Neuronal stem cell (in vitro differentiated cells): ENCODE results near the gene NECTIN4.
A peak's percentile ranks its signal among the peaks of the same experiment; 100 is the strongest.

Experiments
- DNase-seq: peaks from one replicate; pipeline ENCODE4 v3.0.0-alpha.2; 2013; ENCODE audit warnings: low spot score
- H2AFZ ChIP-seq: one replicate; pipeline ENCODE4 v1.6.1; 2013; ENCODE audit warnings: mild to moderate bottlenecking, low read length, inconsistent platforms
- H2AK5ac ChIP-seq: 2 replicates; pipeline ENCODE4 v1.6.1; 2013; ENCODE audit warnings: low read depth, mild to moderate bottlenecking, inconsistent platforms, low read length, moderate library complexity, mixed read lengths
- H2BK120ac ChIP-seq: 2 replicates; pipeline ENCODE4 v1.6.1; 2013; ENCODE audit warnings: low read depth, mild to moderate bottlenecking, inconsistent platforms, low read length, moderate library complexity, mixed read lengths
- H2BK12ac ChIP-seq: one replicate; pipeline ENCODE4 v1.6.1; 2013; ENCODE audit warnings: low read length, inconsistent platforms
- H2BK15ac ChIP-seq: 2 replicates; pipeline ENCODE4 v1.6.1; 2013; ENCODE audit warnings: mild to moderate bottlenecking, low read length, inconsistent platforms, mixed read lengths
- H2BK5ac ChIP-seq: one replicate; pipeline ENCODE4 v1.6.1; 2013; ENCODE audit warnings: inconsistent platforms, mild to moderate bottlenecking, low read length, moderate library complexity
- H3K14ac ChIP-seq: one replicate; pipeline ENCODE4 v1.6.1; 2013; ENCODE audit warnings: low read length, inconsistent platforms
- H3K18ac ChIP-seq: 2 replicates; pipeline ENCODE4 v1.6.1; 2013; ENCODE audit warnings: low read length, inconsistent platforms
- H3K23ac ChIP-seq: 2 replicates; pipeline ENCODE4 v1.6.1; 2013; ENCODE audit warnings: low read depth, mild to moderate bottlenecking, mixed read lengths, low read length, inconsistent platforms; ENCODE audit not compliant: poor library complexity
- H3K27ac ChIP-seq: replicated peaks from 3 replicates; pipeline ENCODE4 v1.5.1; 2013; ENCODE audit warnings: low read length, inconsistent platforms
- H3K27me3 ChIP-seq, 3 experiments: 2 replicates each; pipeline ENCODE4 v1.6.1; 2013; ENCODE audit warnings: low read length in 3 of 3, mild to moderate bottlenecking in 2 of 3, inconsistent platforms in 1 of 3, low read depth in 1 of 3, mixed read lengths in 1 of 3, moderate library complexity in 1 of 3; ENCODE audit not compliant: control insufficient read depth in 3 of 3, insufficient read depth in 3 of 3
- H3K36me3 ChIP-seq, 2 donors: replicated peaks in 1 of 2; 2 replicates each; pipeline ENCODE4 v1.6.1; 2013; ENCODE audit warnings: low read length in 2 of 2; ENCODE audit not compliant: control insufficient read depth in 2 of 2, insufficient read depth in 2 of 2
- H3K4ac ChIP-seq: 2 replicates; pipeline ENCODE4 v1.6.1; 2013; ENCODE audit warnings: inconsistent platforms, mild to moderate bottlenecking, low read length, moderate library complexity
- H3K4me1 ChIP-seq, 2 donors: 1 replicate in 1 of 2; 2 replicates in 1 of 2; pipeline ENCODE4 v1.6.1; 2013; ENCODE audit warnings: low read length in 2 of 2, low read depth in 1 of 2; ENCODE audit not compliant: control insufficient read depth in 2 of 2, insufficient read depth in 1 of 2
- H3K4me2 ChIP-seq: one replicate; pipeline ENCODE4 v1.6.1; 2013; ENCODE audit warnings: mild to moderate bottlenecking, low read length, inconsistent platforms; ENCODE audit not compliant: insufficient read depth, poor library complexity, severe bottlenecking
- H3K4me3 ChIP-seq, 2 donors: 2 replicates each; pipeline ENCODE4 v1.5.1; 2013; ENCODE audit warnings: low read length in 2 of 2, mild to moderate bottlenecking in 2 of 2, inconsistent platforms in 1 of 2, moderate library complexity in 1 of 2
- H3K79me1 ChIP-seq: one replicate; pipeline ENCODE4 v1.6.1; 2013; ENCODE audit warnings: low read depth, mild to moderate bottlenecking, inconsistent platforms, low read length, moderate library complexity
- H3K9ac ChIP-seq: one replicate; pipeline ENCODE4 v1.6.1; 2013; ENCODE audit warnings: mild to moderate bottlenecking, low read depth, low read length, inconsistent platforms; ENCODE audit not compliant: poor library complexity
- H3K9me3 ChIP-seq, 2 donors: replicated peaks in 1 of 2; 2 replicates each; pipeline versions ENCODE3 to v1.6.1; 2013; ENCODE audit warnings: low read length in 2 of 2, mild to moderate bottlenecking in 2 of 2, inconsistent platforms in 1 of 2, low read depth in 1 of 2, mixed read lengths in 1 of 2, moderate library complexity in 1 of 2; ENCODE audit not compliant: control insufficient read depth in 2 of 2, insufficient read depth in 1 of 2
- H4K8ac ChIP-seq: one replicate; pipeline ENCODE4 v1.6.1; 2013; ENCODE audit warnings: low read depth, mild to moderate bottlenecking, inconsistent platforms, low read length, moderate library complexity
- H4K91ac ChIP-seq: one replicate; pipeline ENCODE4 v1.6.1; 2013; ENCODE audit warnings: low read length, low read depth, mild to moderate bottlenecking, inconsistent platforms; ENCODE audit not compliant: poor library complexity
- WGBS, 2 donors: extraction: QIAGEN DNeasy Blood & Tissue Kit; methylation state at CpG; one replicate each; pipeline ENCODE4 v1.1.7; 2013; ENCODE audit warnings: missing lambda C conversion rate in 2 of 2, mixed read lengths in 1 of 2; ENCODE audit not compliant: insufficient read length in 2 of 2, insufficient replicate concordance in 1 of 2; ENCODE audit errors: extremely low coverage in 2 of 2; 5-methylcytosine and 5-hydroxymethylcytosine counted together

NECTIN4 gene

GRCh38 chr1:161045736-161046604 is 43.4 kb downstream of the NECTIN4 start, which contains the start of gene USF1:
Gene USF1, minus strand, starts transcription at chr1:161045977. Its CDS starts 2,702 bp downstream, at chr1:161043275.
- H3K9ac ChIP-seq = peak within 1 kb of the TSS; percentile 75
- no peaks in the 10 kb centered on the region for H3K79me1 ChIP-seq
- H2AK5ac ChIP-seq = peak within 1 kb of the TSS; percentile 49
- H3K14ac ChIP-seq = no peak within 1 kb of the TSS
- H3K27me3 ChIP-seq = no peaks in the 10 kb centered on the region
- no peak within 1 kb of the TSS for H4K8ac ChIP-seq
- H3K9me3 ChIP-seq = peaks cover 14 to 32% of the 10 kb centered on the region in 2 donors
- peaks cover 3 to 8% of the 10 kb centered on the region in 2 donors for H3K4me1 ChIP-seq
- H3K36me3 ChIP-seq = peaks cover 18 to 25% of the 10 kb centered on the region in 2 donors
- H3K18ac ChIP-seq = peak within 1 kb of the TSS; percentile 53
- H3K23ac ChIP-seq = no peak within 1 kb of the TSS
- WGBS, 2 donors = no CpG with 5 or more reads among the region's 29 CpGs
- H2AFZ ChIP-seq = peak within 1 kb of the TSS; percentile 83
- no peak within 1 kb of the TSS for H2BK120ac ChIP-seq
- no peak within 1 kb of the TSS for H4K91ac ChIP-seq
- DNase-seq = peak; percentile 93
- peak within 1 kb of the TSS; percentile 76 for H3K27ac ChIP-seq
- H3K4me2 ChIP-seq = peak within 1 kb of the TSS; percentile 88
- peak within 1 kb of the TSS; percentile 71 to 91 for H3K4me3 ChIP-seq
- no peak within 1 kb of the TSS for H2BK15ac ChIP-seq
- peak within 1 kb of the TSS; percentile 19 for H3K4ac ChIP-seq
- H2BK12ac ChIP-seq = no peak within 1 kb of the TSS
- H2BK5ac ChIP-seq = no peak within 1 kb of the TSS

GRCh38 chr1:161044908-161045735 is 44.2 kb downstream of the NECTIN4 start:
- Histone ChIP-seq H3K36me3 (peaks cover 25 to 33% of the 10 kb centered on the region in 2 donors), H3K4me3 (peak overlapping the region; percentile 71 to 91), H2AFZ (peak overlapping the region; percentile 83), H2AK5ac (peak overlapping the region; percentile 49), H4K8ac (no peak overlapping the region), H3K23ac (no peak overlapping the region), H2BK5ac (no peak overlapping the region), H3K27me3 (no peaks in the 10 kb centered on the region), H3K14ac (no peak overlapping the region), H2BK120ac (no peak overlapping the region), H3K27ac (peak overlapping the region; percentile 76), H3K4me1 (peaks cover 3 to 8% of the 10 kb centered on the region in 2 donors), H3K9me3 (peaks cover 14 to 32% of the 10 kb centered on the region in 2 donors), H2BK15ac (no peak overlapping the region), H3K79me1 (no peaks in the 10 kb centered on the region), H2BK12ac (no peak overlapping the region), H4K91ac (no peak overlapping the region), H3K4ac (peak overlapping the region; percentile 19), H3K18ac (peak overlapping the region; percentile 53), H3K4me2 (peak overlapping the region; percentile 88), H3K9ac (peak overlapping the region; percentile 75)
- peak; percentile 51 for DNase-seq
- no CpG with 5 or more reads among the region's 48 CpGs for WGBS, 2 donors

- Histone ChIP-seq H3K4me3 (peak overlapping the region; percentile 71 to 91), H3K27ac (peak overlapping the region; percentile 76), H2BK15ac (no peak overlapping the region)
These were observed 44.8 kb downstream of the NECTIN4 start for GRCh38 chr1:161044535-161044907.

GRCh38 chr1:161039546-161039945 is 49.8 kb downstream of the NECTIN4 start:
- Histone ChIP-seq H4K8ac (no peak overlapping the region), H3K4me3 (no peak overlapping the region), H3K36me3 (peaks cover 34 to 58% of the 10 kb centered on the region in 2 donors), H3K4me1 (peaks cover 7 to 18% of the 10 kb centered on the region in 2 donors), H2BK5ac (no peak overlapping the region), H3K27me3 (no peaks in the 10 kb centered on the region), H3K23ac (peak overlapping the region; percentile 36), H3K9me3 (no peaks in the 10 kb centered on the region), H3K4ac (no peak overlapping the region), H3K27ac (no peak overlapping the region), H4K91ac (no peak overlapping the region), H2BK120ac (no peak overlapping the region), H2AK5ac (no peak overlapping the region), H3K79me1 (peaks cover 3% of the 10 kb centered on the region), H3K9ac (no peak overlapping the region), H3K14ac (no peak overlapping the region), H2BK12ac (no peak overlapping the region), H2AFZ (no peak overlapping the region), H3K18ac (no peak overlapping the region), H2BK15ac (no peak overlapping the region), H3K4me2 (no peak overlapping the region)
- WGBS, 2 donors = no CpG with 5 or more reads among the region's 5 CpGs
- DNase-seq = no peak

More at GRCh38 chr1:161044535-161044907, 44.8 kb downstream of the NECTIN4 start:
- Histone ChIP-seq H3K9me3 (peaks cover 14 to 30% of the 10 kb centered on the region in 2 donors), H3K4ac (no peak overlapping the region), H3K36me3 (peaks cover 31 to 39% of the 10 kb centered on the region in 2 donors), H3K18ac (no peak overlapping the region), H3K14ac (no peak overlapping the region), H3K27me3 (no peaks in the 10 kb centered on the region), H2AFZ (peak overlapping the region; percentile 83), H2BK12ac (no peak overlapping the region), H3K4me2 (peak overlapping the region; percentile 88), H2AK5ac (no peak overlapping the region), H4K8ac (no peak overlapping the region), H3K79me1 (no peaks in the 10 kb centered on the region), H4K91ac (no peak overlapping the region), H2BK5ac (no peak overlapping the region), H2BK120ac (no peak overlapping the region), H3K23ac (no peak overlapping the region), H3K4me1 (peaks cover 3 to 8% of the 10 kb centered on the region in 2 donors), H3K9ac (no peak overlapping the region)
- DNase-seq = no peak
